IMR-90 (cell line): ENCODE measurements around the gene POMGNT2. TPM values are rescaled to one million over a fixed set of nuclear protein-coding genes. Genes with fewer than 3 reads are reported as not detected.

Experiments used
- ATAC-seq: fragments of 200-7000 bp; cut with Tn5 transposase; 2 replicates; pipeline ENCODE4 v1.9.1; 2020; ENCODE audit warnings: low read depth, mild to moderate bottlenecking, moderate library complexity
- BruUV-seq: library from RNA; stranded (reverse); fragments of 400-500 nt; replicated peaks from 2 replicates; lab custom pipeline; 2021; lab: Mats Ljungman, UMichigan
- CTCF ChIA-PET: fragments of 300-600 bp; formaldehyde crosslinking; extraction: SDS; loops from one replicate; lab custom pipeline; 2021; ENCODE audit warnings: antibody characterized with exemption; lab: Yijun Ruan, JAX
- POLR2A ChIA-PET: fragments of 300-600 bp; sonication (Branson Sonifier 250); formaldehyde crosslinking; loops from one replicate; lab custom pipeline; 2022; ENCODE audit warnings: antibody characterized with exemption; ENCODE audit not compliant: unreplicated experiment; lab: Charles Lee
- DNase-seq: peaks from one replicate; pipeline ENCODE4 v3.0.0; 2013
- H2AFZ ChIP-seq: replicated peaks from 2 replicates; pipeline ENCODE3; 2013; ENCODE audit warnings: low read length, mild to moderate bottlenecking; ENCODE audit not compliant: poor library complexity
- H2AK5ac ChIP-seq: 2 replicates; pipeline ENCODE4 v1.6.1; 2013; ENCODE audit warnings: low read depth, low read length, inconsistent platforms
- H2AK9ac ChIP-seq: replicated peaks from 2 replicates; pipeline ENCODE3; 2013; ENCODE audit warnings: mild to moderate bottlenecking, low read depth, low read length, moderate library complexity; ENCODE audit not compliant: poor library complexity
- H2BK120ac ChIP-seq: 2 replicates; pipeline ENCODE4 v1.6.1; 2013; ENCODE audit warnings: low read depth, low read length, inconsistent platforms
- H2BK15ac ChIP-seq: 3 replicates; pipeline ENCODE4 v1.6.1; 2013; ENCODE audit warnings: low read depth, low read length, inconsistent platforms
- H2BK20ac ChIP-seq: 2 replicates; pipeline ENCODE4 v1.6.1; 2013; ENCODE audit warnings: low read depth, mild to moderate bottlenecking, inconsistent platforms, low read length, moderate library complexity
- H2BK5ac ChIP-seq: 2 replicates; pipeline ENCODE4 v1.6.1; 2013; ENCODE audit warnings: mild to moderate bottlenecking, low read depth, low read length, inconsistent platforms; ENCODE audit not compliant: poor library complexity, severe bottlenecking
- H3K14ac ChIP-seq: replicated peaks from 2 replicates; pipeline ENCODE4 v1.6.1; 2013; ENCODE audit warnings: low read depth, low read length, inconsistent platforms
- H3K18ac ChIP-seq: 2 replicates; pipeline ENCODE4 v1.6.1; 2013; ENCODE audit warnings: low read depth, low read length, control low read depth
- H3K23ac ChIP-seq: 2 replicates; pipeline ENCODE4 v1.6.1; 2013; ENCODE audit warnings: low read depth, low read length, inconsistent platforms
- H3K27ac ChIP-seq: 2 replicates; pipeline ENCODE4 v1.5.1; 2013; ENCODE audit warnings: mild to moderate bottlenecking, control low read depth, low read length; ENCODE audit not compliant: insufficient read depth
- H3K27me3 ChIP-seq: 2 replicates; pipeline ENCODE4 v1.6.1; 2013; ENCODE audit warnings: low read length; ENCODE audit not compliant: control insufficient read depth, insufficient read depth
- H3K36me3 ChIP-seq: 2 replicates; pipeline ENCODE4 v1.6.1; 2013; ENCODE audit warnings: low read length, mixed read lengths; ENCODE audit not compliant: control insufficient read depth, insufficient read depth
- H3K4ac ChIP-seq: 2 replicates; pipeline ENCODE4 v1.6.1; 2013; ENCODE audit warnings: low read depth, low read length, inconsistent platforms
- H3K4me1 ChIP-seq: 2 replicates; pipeline ENCODE4 v1.6.1; 2013; ENCODE audit warnings: low read length, mixed read lengths; ENCODE audit not compliant: control insufficient read depth, insufficient read depth
- H3K4me2 ChIP-seq: 2 replicates; pipeline ENCODE4 v1.6.1; 2013; ENCODE audit warnings: low read depth, mild to moderate bottlenecking, control low read depth, low read length, moderate library complexity
- H3K4me3 ChIP-seq: 2 replicates; pipeline ENCODE4 v1.5.1; 2013; ENCODE audit warnings: low read depth, mild to moderate bottlenecking, control low read depth, low read length, moderate library complexity; ENCODE audit not compliant: insufficient read depth
- H3K56ac ChIP-seq: 2 replicates; pipeline ENCODE4 v1.6.1; 2013; ENCODE audit warnings: low read length, inconsistent platforms; ENCODE audit not compliant: insufficient read depth; ENCODE audit errors: extremely low read depth
- H3K79me1 ChIP-seq, 2 experiments: 2 replicates each; pipeline ENCODE4 v1.6.1; 2013; ENCODE audit warnings: low read length in 2 of 2, inconsistent platforms in 1 of 2, low read depth in 1 of 2
- H3K9ac ChIP-seq: 2 replicates; pipeline ENCODE4 v1.6.1; 2013; ENCODE audit warnings: low read depth, low read length, control low read depth
- H3K9me1 ChIP-seq: 2 replicates; pipeline ENCODE4 v1.6.1; 2013; ENCODE audit warnings: low read length, inconsistent platforms; ENCODE audit not compliant: insufficient read depth
- H3K9me3 ChIP-seq: 2 replicates; pipeline ENCODE4 v1.6.1; 2013; ENCODE audit warnings: low read length; ENCODE audit not compliant: control insufficient read depth, insufficient read depth
- H4K20me1 ChIP-seq: 2 replicates; pipeline ENCODE4 v1.6.1; 2013; ENCODE audit warnings: low read length, inconsistent platforms; ENCODE audit not compliant: insufficient read depth
- H4K5ac ChIP-seq: 2 replicates; pipeline ENCODE4 v1.6.1; 2013; ENCODE audit warnings: mild to moderate bottlenecking, low read depth, low read length, control low read depth
- H4K8ac ChIP-seq, 2 experiments: 2 replicates each; pipeline ENCODE4 v1.6.1; 2013; ENCODE audit warnings: low read depth in 2 of 2, low read length in 2 of 2, control low read depth in 1 of 2, inconsistent platforms in 1 of 2
- H4K91ac ChIP-seq: 2 replicates; pipeline ENCODE4 v1.6.1; 2013; ENCODE audit warnings: low read depth, low read length, inconsistent platforms; ENCODE audit not compliant: insufficient read depth
- RFX5 ChIP-seq: IDR thresholded peaks from 2 replicates; pipeline ENCODE4 v1.8.0; 2012; ENCODE audit warnings: low read depth, mild to moderate bottlenecking, low read length, moderate library complexity
- WGBS, 2 experiments: methylation state at CpG; one replicate each; pipeline versions ENCODE4 v1.1.5 to v1.1.7; 2013; ENCODE audit warnings: missing lambda C conversion rate in 2 of 2; ENCODE audit not compliant: insufficient read length in 1 of 2; ENCODE audit errors: extremely low coverage in 2 of 2; 5-methylcytosine and 5-hydroxymethylcytosine counted together
- dilution Hi-C: fragments of 300-500 bp; cut with HindIII; formaldehyde crosslinking; loops from one replicate; pipeline ENCODE4 v1.14.3; 2018; ENCODE audit warnings: low sequenced_read_pairs; ENCODE audit not compliant: unreplicated experiment
- in situ Hi-C: fragments of 300-500 bp; cut with MboI; formaldehyde crosslinking; loops from 3 replicates; pipeline ENCODE4 v1.14.3; 2019; ENCODE audit warnings: low sequenced_read_pairs, inconsistent platforms, mixed read lengths
- intact Hi-C: fragments of 100-400 bp; cut with micrococcal nuclease; formaldehyde crosslinking; loops from 2 replicates; pipeline ENCODE4 v1.10.0; 2022
- polyA plus RNA-seq, 3 experiments: library from polyadenylated mRNA; depleted of rRNA; stranded (reverse); fragments of >200 nt; gene quantifications; 2 replicates each; pipeline ENCODE4 v1.2.3, GENCODE V29; 2012; ENCODE audit warnings: low replicate concordance in 1 of 3
- total RNA-seq: library from RNA; depleted of rRNA; stranded (reverse); fragments of >200 nt; gene quantifications from 2 replicates; pipeline ENCODE4 v1.2.3, GENCODE V29; 2012

Gene POMGNT2
- total and polyA plus RNA-seq, 2 of the 4 experiments (the other 2 are of a cell fraction), result 7.5 to 16.2 TPM

DNA sequence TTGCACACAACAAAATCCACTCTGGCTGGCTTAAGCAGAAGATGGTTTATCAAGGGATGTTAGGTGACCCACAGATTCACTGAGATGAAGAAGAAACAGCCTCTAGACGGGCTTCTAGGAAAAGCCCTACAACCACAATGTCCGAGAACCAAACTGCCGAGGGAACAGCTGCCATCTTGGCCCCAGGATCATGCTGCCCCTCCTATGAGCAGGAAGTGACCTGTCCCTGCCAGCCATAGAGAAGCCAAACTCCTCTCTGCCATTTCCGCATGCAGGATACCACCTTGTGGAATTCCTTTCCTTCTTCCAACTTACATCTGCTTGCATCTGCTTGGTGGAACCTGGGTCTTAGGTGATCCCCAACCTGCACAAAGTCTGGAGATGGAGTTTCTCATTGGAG is 11.4 kb upstream of the POMGNT2 start:
- Histone ChIP-seq H2BK20ac (no peak overlapping the region), H2BK120ac (no peak overlapping the region), H3K23ac (no peak overlapping the region), H2BK5ac (no peak overlapping the region), H3K56ac (no peak overlapping the region), H4K5ac (no peak overlapping the region), H3K9me3 (no peaks in the 10 kb centered on the region), H2BK15ac (no peak overlapping the region), H3K14ac (no peak overlapping the region), H3K9ac (no peak overlapping the region), H2AK9ac (no peak overlapping the region), H3K79me1 (no peaks in the 10 kb centered on the region), H3K36me3 (no peaks in the 10 kb centered on the region), H3K4me2 (no peak overlapping the region), H3K18ac (no peak overlapping the region), H3K27ac (no peak overlapping the region), H4K20me1 (no peaks in the 10 kb centered on the region), H4K91ac (no peak overlapping the region), H2AFZ (no peak overlapping the region), H2AK5ac (no peak overlapping the region), H3K9me1 (no peaks in the 10 kb centered on the region), H4K8ac (no peak overlapping the region), H3K4me3 (no peak overlapping the region), H3K27me3 (peaks cover 12% of the 10 kb centered on the region), H3K4ac (no peak overlapping the region), H3K4me1 (no peaks in the 10 kb centered on the region)
- intact Hi-C loops, result no loop called here
- in situ Hi-C loops, result no loop called here
- ATAC-seq (no peak), DNase-seq (no peak)
- BruUV-seq, result no TSS peak
- WGBS, 2 experiments, result 41% methylated on average over 3 of the region's 4 CpGs; no CpG with 5 or more reads in 1 of the 2 experiments
- CTCF ChIA-PET, result no interaction called here
- dilution Hi-C loops, result no loop called here
- POLR2A ChIA-PET, result no interaction called here
- TF ChIP-seq RFX5, result no peak
